Raji (cell line): ENCODE results near the gene NTPCR.

ENCODE experiments used
- POLR2A ChIP-seq: IDR thresholded peaks from 2 replicates; pipeline ENCODE4 v1.6.1; 2011; ENCODE audit warnings: low read depth, low read length, control low read depth; ENCODE audit not compliant: insufficient read depth

Gene NTPCR

GRCh38 chr1:232968965-232969364, 18.6 kb downstream of the NTPCR start:
- no peak for TF ChIP-seq POLR2A

GRCh38 chr1:232969799-232970198, 19.4 kb downstream of the NTPCR start:
- no peak for TF ChIP-seq POLR2A

GRCh38 chr1:232970508-232970907, 20.1 kb downstream of the NTPCR start:
- no peak for TF ChIP-seq POLR2A

DNA sequence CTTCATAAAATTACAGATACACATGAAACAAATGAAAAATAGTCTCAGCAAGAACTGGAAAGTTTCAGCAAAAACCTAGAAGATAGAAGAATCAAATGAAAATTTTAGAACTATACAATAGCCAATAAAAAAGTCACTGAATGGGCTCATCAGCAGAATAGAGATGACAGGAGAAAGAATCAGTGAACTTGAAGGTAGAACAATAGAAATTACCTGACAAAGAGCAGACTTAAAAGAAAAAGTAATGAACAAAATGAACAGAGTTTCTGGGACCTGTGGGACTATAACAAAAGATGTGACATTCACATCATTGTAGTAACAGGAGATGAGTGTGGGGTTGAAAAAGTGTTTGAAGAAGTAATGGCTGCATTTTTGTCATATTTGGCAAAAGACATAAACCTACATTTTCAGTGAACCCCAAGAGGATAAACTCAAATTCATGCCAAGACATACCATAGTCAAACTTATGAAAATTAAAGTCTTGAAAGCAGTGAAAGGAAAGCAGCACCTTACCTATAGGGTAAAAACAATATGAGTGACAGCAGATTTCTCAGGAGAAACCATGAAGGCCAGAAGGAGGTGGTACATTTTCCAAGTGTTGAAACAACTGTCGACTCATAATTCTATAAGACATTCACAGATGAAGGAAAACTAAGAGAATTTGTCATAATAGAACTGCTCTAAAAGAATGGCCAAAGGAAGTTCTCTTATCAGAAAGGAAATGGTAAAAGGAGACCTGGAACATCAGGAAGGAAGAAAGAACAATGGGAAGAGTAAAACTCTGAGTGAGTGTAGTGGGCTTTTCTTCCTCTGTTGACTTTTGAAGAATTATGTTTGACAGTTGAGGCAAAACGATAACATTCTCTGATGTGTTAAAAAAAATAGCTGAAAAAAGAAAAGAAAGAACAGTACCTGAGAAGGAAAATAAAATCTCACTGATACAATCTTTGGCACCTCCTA, 23.5 kb downstream of the NTPCR start:
- TF ChIP-seq POLR2A, result no peak

- TF ChIP-seq POLR2A, result no peak
Observed at GRCh38 chr1:232974971-232975370, 24.6 kb downstream of the NTPCR start.

- no peak for TF ChIP-seq POLR2A
Observed at GRCh38 chr1:232978091-232978634, 27.8 kb downstream of the NTPCR start.

- TF ChIP-seq POLR2A, result no peak
Observed at GRCh38 chr1:232978815-232979214, 28.4 kb downstream of the NTPCR start.

GRCh38 chr1:232979558-232979957, 29.1 kb downstream of the NTPCR start:
- no peak for TF ChIP-seq POLR2A

- no peak for TF ChIP-seq POLR2A
Observed at GRCh38 chr1:232980355-232980978, 30.1 kb downstream of the NTPCR start.

DNA sequence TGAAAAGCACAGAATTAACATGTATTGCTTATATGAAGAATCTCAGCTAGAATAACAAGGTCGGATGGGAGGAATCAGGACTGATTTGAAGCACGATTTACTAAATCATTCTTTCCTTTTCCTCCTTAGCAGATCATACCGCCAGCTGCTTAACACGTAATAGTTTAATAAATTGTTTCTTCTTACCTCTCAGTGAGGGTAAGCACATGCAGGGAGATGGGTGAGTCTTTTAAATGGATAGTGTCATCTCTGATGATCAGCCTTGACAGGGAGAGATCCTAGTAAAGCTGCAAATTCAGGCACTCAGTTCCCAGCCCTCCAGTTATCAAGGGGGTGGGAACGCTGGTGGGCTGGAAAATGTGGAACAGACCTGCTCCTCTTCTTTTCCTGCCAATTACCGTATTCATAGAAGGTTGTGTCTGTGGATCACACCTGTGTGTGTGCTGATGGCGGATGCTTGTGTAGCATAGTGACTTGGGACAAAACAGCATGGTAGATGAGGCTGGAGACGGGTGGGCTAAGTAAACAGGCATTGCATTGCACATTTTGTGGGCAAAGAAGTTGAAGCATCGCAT, 30.7 kb downstream of the NTPCR start:
- TF ChIP-seq POLR2A, result no peak

GRCh38 chr1:232982238-232982944, 32.0 kb downstream of the NTPCR start:
- no peak for TF ChIP-seq POLR2A

DNA sequence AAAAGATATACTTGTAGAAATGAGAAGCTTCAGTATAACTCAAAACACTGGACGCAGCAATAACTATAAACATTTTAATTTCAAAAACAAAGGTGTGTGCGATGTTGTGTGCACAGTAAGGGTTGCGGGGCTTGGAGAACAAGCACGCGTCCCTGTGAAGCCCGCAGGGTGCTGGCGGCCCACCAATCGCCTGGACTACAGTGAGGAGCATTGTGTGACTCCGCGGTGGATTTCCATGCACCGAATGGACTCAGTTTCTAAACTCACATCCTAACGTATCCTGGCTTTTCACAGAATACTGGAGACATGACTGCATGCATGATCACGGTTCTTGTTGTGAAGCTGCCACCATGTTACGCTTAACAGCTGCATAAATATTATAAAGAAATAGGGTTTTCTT, 33.0 kb downstream of the NTPCR start:
- TF ChIP-seq POLR2A, result no peak

DNA sequence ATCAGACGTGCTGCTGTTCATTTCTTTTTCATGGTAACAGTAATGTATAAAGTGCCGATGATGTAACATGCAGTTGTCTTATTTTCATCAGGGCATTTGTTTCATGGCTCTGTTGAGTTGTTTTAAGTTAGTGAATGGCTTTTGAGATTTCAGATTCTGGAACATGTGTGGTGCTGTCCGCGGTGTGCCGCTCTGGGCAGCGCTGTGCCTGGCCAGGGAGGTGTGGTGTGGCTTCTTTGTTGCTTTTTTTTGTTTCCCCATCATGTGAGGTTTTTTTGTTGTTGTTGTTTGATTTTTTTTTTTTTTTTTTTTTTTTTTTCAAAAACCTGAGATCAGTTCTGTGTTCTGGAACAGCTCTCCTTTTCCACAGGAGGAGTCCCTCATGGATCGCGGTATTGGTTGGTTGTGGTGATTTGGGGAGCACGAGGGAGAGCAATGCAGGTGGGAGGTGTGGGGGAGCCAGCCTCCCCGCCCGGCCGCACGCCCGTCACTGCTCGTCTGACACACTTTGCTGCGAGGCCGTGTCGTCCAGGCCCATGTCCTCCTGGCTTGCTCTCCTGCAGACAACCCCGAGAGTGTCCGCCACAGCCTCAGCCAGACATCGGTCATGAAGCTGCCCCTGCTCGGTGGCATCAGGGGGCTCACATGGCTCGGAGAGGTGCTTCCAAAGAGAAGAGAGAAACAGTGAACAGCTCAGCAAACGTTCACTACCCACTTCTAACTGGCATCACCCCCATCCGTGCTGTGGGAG, 33.6 kb downstream of the NTPCR start:
- no peak for TF ChIP-seq POLR2A
